Ishikawa (cell line): Measurements from ENCODE around the gene MAP3K13.

ENCODE experiments used
- CEBPB ChIP-seq: IDR thresholded peaks from 2 replicates; pipeline ENCODE4 v1.6.1; 2012
- CREB1 ChIP-seq: IDR thresholded peaks from 2 replicates; pipeline ENCODE4 v1.6.1; 2012; ENCODE audit warnings: low read depth
- EGR1 ChIP-seq: IDR thresholded peaks from 2 replicates; pipeline ENCODE4 v1.6.1; 2012
- EP300 ChIP-seq: IDR thresholded peaks from 2 replicates; pipeline ENCODE4 v1.6.1; 2012; ENCODE audit warnings: borderline replicate concordance
- FOXM1 ChIP-seq: IDR thresholded peaks from 2 replicates; pipeline ENCODE4 v1.6.1; 2012; ENCODE audit warnings: low read depth, borderline replicate concordance
- NFIC ChIP-seq: IDR thresholded peaks from 2 replicates; pipeline ENCODE4 v1.6.1; 2012
- RAD21 ChIP-seq: IDR thresholded peaks from 2 replicates; pipeline ENCODE4 v1.6.1; 2012; ENCODE audit warnings: low read depth
- TAF1 ChIP-seq: IDR thresholded peaks from 2 replicates; pipeline ENCODE4 v1.6.1; 2012; ENCODE audit warnings: low read depth, mild to moderate bottlenecking
- TCF12 ChIP-seq: IDR thresholded peaks from 2 replicates; pipeline ENCODE4 v1.6.1; 2012; ENCODE audit warnings: low read depth
- TEAD4 ChIP-seq: IDR thresholded peaks from 2 replicates; pipeline ENCODE4 v1.6.1; 2012
- USF1 ChIP-seq: IDR thresholded peaks from 2 replicates; pipeline ENCODE4 v1.6.1; 2012
- YY1 ChIP-seq: IDR thresholded peaks from 2 replicates; pipeline ENCODE4 v1.6.1; 2012; ENCODE audit warnings: low read depth
- ZBTB7A ChIP-seq: IDR thresholded peaks from 2 replicates; pipeline ENCODE4 v1.6.1; 2012; ENCODE audit warnings: low read depth
- TF ChIP-seq, protein P1 (sequence below): IDR thresholded peaks from 2 replicates; pipeline ENCODE4 v1.6.1; 2012
- TF ChIP-seq, protein P2 (sequence below): IDR thresholded peaks from 2 replicates; pipeline ENCODE4 v1.6.1; 2012; ENCODE audit warnings: low read depth, mild to moderate bottlenecking

The MAP3K13 gene

DNA sequence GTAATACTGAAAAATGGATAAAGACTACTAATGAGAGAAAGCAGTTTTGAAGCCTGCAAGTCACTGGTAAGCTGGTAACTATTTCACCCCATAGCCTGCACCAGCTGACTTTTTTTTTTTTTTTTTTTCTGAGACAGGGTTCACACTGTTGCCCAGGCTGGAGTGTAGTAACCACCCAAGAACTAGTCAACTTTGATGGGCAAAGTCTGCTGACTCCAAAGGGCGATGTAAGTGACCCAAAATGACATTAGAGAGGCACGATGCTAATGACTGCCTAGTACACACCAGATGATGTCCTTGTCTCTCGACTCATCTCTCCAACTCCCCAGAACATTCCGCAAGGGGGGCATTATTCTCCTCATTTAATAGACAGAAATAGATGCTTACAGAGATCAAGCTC is 148.8 kb downstream of the MAP3K13 start:
- TF ChIP-seq TCF12 = no peak
- no peak for TF ChIP-seq EP300
- no peak for TF ChIP-seq NFIC
- TF ChIP-seq USF1 = no peak
- TF ChIP-seq TAF1 = no peak

DNA sequence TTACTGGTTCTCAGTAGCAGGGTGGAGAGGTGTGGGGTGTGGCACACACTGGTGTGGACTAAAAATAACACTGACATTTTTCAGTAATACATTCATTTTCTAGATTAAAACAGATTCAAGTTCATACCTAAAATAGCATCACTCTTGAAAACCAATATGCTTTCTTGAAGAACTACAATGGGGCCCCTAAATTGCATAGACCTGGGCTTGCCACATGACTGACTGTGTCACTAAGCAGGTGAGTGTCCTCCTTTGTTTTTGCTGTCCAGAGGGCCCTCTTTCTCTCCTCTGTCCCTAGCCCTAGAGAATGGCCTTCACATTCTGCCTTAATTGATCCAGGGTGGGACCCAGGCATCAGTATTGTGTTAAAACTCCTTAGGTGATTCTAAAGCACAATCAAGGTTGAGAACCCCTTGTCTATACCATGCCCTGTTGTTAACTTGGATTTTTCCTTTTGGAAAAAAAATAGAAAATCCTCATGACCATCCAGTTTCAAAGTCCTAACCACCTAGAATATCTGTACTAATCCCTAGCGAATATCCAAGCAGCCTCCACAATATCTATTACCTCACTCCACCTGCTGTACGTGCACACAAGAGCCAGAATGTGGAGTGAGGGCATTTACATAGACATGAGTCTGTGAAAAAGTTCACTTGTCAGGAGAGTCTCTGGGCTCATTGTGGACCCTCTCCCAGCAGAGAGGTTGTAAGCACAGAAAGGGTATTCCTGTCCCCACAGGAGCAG is 154.6 kb downstream of the MAP3K13 start:
- TF ChIP-seq, protein P1, sequence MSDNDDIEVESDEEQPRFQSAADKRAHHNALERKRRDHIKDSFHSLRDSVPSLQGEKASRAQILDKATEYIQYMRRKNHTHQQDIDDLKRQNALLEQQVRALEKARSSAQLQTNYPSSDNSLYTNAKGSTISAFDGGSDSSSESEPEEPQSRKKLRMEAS = no peak
- TF ChIP-seq TCF12 (no peak), FOXM1 (no peak), ZBTB7A (no peak), CREB1 (no peak), YY1 (no peak), TEAD4 (no peak), EGR1 (no peak), CEBPB (no peak), EP300 (no peak), TAF1 (no peak), RAD21 (no peak), NFIC (no peak), USF1 (no peak)
- TF ChIP-seq, protein P2, sequence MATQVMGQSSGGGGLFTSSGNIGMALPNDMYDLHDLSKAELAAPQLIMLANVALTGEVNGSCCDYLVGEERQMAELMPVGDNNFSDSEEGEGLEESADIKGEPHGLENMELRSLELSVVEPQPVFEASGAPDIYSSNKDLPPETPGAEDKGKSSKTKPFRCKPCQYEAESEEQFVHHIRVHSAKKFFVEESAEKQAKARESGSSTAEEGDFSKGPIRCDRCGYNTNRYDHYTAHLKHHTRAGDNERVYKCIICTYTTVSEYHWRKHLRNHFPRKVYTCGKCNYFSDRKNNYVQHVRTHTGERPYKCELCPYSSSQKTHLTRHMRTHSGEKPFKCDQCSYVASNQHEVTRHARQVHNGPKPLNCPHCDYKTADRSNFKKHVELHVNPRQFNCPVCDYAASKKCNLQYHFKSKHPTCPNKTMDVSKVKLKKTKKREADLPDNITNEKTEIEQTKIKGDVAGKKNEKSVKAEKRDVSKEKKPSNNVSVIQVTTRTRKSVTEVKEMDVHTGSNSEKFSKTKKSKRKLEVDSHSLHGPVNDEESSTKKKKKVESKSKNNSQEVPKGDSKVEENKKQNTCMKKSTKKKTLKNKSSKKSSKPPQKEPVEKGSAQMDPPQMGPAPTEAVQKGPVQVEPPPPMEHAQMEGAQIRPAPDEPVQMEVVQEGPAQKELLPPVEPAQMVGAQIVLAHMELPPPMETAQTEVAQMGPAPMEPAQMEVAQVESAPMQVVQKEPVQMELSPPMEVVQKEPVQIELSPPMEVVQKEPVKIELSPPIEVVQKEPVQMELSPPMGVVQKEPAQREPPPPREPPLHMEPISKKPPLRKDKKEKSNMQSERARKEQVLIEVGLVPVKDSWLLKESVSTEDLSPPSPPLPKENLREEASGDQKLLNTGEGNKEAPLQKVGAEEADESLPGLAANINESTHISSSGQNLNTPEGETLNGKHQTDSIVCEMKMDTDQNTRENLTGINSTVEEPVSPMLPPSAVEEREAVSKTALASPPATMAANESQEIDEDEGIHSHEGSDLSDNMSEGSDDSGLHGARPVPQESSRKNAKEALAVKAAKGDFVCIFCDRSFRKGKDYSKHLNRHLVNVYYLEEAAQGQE = no peak

DNA sequence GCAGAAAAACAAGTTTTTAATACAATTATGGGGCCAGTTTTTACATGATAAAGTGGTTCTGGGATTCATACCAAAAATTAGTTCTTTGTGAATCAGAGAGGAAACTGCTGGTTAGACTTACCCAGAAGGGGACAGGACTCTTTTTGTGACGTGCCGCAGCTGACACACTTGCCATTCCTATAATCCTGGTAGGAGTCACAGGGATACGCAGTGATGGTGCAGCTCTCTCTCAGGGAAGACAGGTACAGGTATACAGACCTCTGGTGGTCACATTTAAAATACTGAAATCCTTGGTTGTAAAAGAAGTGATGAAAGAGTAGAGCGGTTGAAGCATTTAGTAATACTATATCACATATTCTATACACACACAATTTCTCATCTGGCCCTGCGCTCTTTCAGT is 156.1 kb downstream of the MAP3K13 start:
- TF ChIP-seq, protein P2 = no peak
- TF ChIP-seq CEBPB (no peak), YY1 (no peak), USF1 (no peak), FOXM1 (no peak), EP300 (no peak), NFIC (no peak), RAD21 (no peak), ZBTB7A (no peak), EGR1 (no peak), TAF1 (no peak), TCF12 (no peak), TEAD4 (no peak), CREB1 (no peak)
- TF ChIP-seq, protein P1 = no peak

DNA sequence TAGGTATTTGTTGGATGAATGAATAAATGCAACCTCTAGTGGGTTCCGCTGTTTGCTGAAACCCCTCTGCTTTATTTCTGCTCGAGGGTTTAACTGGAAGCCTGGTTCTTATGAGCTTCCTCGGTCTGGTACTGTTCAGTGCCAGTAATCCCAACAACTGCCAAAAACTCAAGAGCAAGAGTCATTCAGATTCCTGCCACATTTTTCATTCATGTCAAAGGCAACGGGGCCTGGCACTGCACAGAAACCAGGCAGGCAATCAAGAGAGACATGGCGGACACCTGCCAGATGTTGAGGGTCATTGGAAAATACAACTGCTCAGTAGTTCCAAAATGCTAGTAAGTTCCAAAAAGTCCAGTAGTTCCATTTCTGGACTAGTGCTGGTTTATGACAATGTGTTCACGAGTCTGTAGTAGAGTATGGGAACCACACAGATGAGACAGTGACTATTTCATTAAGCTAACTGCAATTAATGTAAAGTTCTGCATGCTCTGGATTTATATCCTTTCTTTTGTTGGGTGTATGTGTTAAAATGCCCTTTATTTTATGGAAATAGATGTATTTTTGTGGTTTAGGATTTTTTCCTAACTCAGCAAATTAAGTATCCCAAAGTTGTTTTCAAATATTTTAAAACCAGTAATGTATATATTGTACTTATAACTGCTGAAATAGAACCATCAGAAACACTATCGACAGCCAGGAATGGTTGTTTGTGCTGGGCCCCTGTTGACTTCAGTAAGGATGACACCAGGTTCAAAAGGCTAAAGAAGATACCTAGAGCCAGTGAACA is 158.6 kb downstream of the MAP3K13 start:
- no peak for TF ChIP-seq EGR1
- TF ChIP-seq CREB1 = no peak
- no peak for TF ChIP-seq TAF1
- TF ChIP-seq EP300 = no peak
- TF ChIP-seq, protein P1 = no peak
- TF ChIP-seq CEBPB = no peak
- TF ChIP-seq, protein P2 = no peak
- TF ChIP-seq FOXM1 = no peak
- no peak for TF ChIP-seq USF1
- TF ChIP-seq YY1 = no peak
- no peak for TF ChIP-seq TCF12
- no peak for TF ChIP-seq RAD21
- TF ChIP-seq ZBTB7A = no peak
- TF ChIP-seq NFIC = no peak
